Measurements from ENCODE around the gene SIRT5.

SIRT5 gene

GRCh38 chr6:13554929-13555333, 19.5 kb upstream of the SIRT5 start:
- FAIRE-seq: no peak

GRCh38 chr6:13557841-13558240, 16.6 kb upstream of the SIRT5 start:
- no peak for FAIRE-seq

- no peak for FAIRE-seq
Observed at GRCh38 chr6:13558718-13559117, 15.7 kb upstream of the SIRT5 start.

- FAIRE-seq: no peak
Observed at GRCh38 chr6:13559251-13559650, 15.2 kb upstream of the SIRT5 start.

GRCh38 chr6:13559968-13560650, 14.3 kb upstream of the SIRT5 start:
- FAIRE-seq: no peak

- no peak for FAIRE-seq
Observed at GRCh38 chr6:13560651-13561044, 13.8 kb upstream of the SIRT5 start.

GRCh38 chr6:13561624-13562267, 12.7 kb upstream of the SIRT5 start:
- no peak for FAIRE-seq

GRCh38 chr6:13563009-13563408, 11.4 kb upstream of the SIRT5 start:
- no peak for FAIRE-seq

- no peak for FAIRE-seq
Observed at GRCh38 chr6:13565921-13566320, 8.5 kb upstream of the SIRT5 start.

GRCh38 chr6:13566500-13566899, 7.9 kb upstream of the SIRT5 start:
- FAIRE-seq: no peak

GRCh38 chr6:13568970-13569369, 5.4 kb upstream of the SIRT5 start:
- FAIRE-seq: no peak

GRCh38 chr6:13572240-13572639, 2.2 kb upstream of the SIRT5 start:
- no peak for FAIRE-seq

- no peak for FAIRE-seq
Observed at GRCh38 chr6:13572951-13573654, 1.3 kb upstream of the SIRT5 start.

- no peak for FAIRE-seq
Observed at GRCh38 chr6:13573669-13574110, 711 bp upstream of the SIRT5 start.

GRCh38 chr6:13574149-13574570, 241 bp upstream of the SIRT5 start:
- no peak for FAIRE-seq

- FAIRE-seq: peak; percentile 66
Observed at GRCh38 chr6:13575377-13575775, 975 bp downstream of the SIRT5 start.

- no peak for FAIRE-seq
Observed at GRCh38 chr6:13576017-13576416, 1.6 kb downstream of the SIRT5 start.

- no peak for FAIRE-seq
Observed at GRCh38 chr6:13577926-13578325, 3.5 kb downstream of the SIRT5 start.

- FAIRE-seq: no peak
Observed at GRCh38 chr6:13579911-13580310, 5.5 kb downstream of the SIRT5 start.

- no peak for FAIRE-seq
Observed at GRCh38 chr6:13581700-13582229, 7.4 kb downstream of the SIRT5 start.

- FAIRE-seq: no peak
Observed at GRCh38 chr6:13586603-13587542, 12.5 kb downstream of the SIRT5 start.

GRCh38 chr6:13589801-13590200, 15.4 kb downstream of the SIRT5 start:
- no peak for FAIRE-seq
